Measurements from ENCODE around the gene ARHGAP32.

Gene ARHGAP32
- 2.4 to 5.0 (median 3.9) reads per million in 4 experiments for total RNA-seq

DNA sequence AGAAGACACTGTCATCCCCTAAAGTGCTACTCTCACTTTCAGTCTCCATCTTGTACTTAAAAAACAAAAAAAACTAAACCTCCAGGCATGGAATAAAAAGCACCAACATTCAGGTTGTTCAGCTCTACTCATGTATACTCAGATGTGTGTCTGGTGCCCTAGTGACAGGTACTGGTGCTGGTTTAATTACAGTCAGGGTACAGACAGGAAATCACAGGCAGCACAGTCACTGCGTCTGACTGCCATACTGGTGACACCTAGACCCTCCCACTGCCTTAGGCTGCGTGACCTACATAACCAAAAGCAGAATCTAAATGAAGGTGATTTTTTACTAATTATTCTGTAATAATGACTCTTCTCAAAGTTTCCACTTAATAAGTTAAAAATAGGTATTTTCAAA, at the start of gene ARHGAP32:
Gene ARHGAP32 (minus strand): TSS at position 176 of the 400 bp plus-strand sequence. CDS start 127 bp downstream, at position 49.
- DNase-seq = no peak

DNA sequence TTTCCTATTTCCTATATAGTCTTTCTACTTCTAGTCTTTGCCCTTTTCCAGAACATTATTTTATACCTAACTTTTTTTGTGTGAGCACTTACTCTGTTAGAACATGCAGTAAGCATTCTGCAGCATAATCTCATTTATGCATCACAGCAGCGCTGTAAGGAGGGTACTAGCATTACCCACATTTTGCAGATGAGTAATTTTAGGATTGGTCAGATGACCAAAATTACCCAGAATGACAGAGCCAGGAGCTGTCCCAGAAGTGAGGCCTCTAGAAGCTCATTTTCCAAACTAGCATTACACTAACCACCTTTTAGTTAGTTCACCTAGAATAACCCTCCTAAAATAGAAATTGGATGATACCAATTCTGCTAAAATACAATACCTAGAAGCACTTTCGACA, 47.1 kb upstream of the ARHGAP32 start:
- DNase-seq = no peak

DNA sequence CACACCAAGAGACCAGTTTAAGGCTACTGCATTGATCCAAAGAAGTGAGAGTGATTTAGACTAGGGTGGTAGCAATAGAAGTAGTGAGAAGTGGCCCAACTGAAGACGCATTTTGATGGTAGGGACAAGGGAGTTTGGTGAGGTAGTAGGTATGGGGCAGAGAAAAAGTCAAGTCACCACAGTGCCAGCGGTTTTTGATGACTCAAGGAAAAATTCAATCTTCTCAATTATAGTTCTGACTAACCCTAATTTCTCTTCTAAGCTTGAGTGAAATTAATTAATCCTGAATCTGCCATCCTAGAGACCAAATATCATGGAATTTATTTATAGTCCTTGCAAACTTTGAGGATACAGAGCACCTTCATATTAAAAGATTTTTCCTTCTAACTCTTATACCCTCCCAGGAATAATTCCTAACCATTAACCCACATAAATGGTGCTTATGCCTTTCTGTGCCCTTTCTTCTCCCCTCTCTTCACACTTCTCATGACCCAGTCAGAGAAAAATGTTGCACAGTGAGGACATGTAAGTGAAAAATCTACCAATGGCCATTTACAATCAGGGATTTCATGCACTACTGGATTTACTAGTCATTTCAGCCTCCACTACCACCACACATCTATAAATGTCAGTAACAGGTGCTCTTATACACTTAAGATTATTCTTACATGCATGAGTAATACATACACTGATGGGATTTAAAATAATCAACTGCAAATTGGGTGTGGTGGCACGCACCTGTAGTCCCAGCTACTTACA, 45.9 kb upstream of the ARHGAP32 start:
- no peak for DNase-seq

DNA sequence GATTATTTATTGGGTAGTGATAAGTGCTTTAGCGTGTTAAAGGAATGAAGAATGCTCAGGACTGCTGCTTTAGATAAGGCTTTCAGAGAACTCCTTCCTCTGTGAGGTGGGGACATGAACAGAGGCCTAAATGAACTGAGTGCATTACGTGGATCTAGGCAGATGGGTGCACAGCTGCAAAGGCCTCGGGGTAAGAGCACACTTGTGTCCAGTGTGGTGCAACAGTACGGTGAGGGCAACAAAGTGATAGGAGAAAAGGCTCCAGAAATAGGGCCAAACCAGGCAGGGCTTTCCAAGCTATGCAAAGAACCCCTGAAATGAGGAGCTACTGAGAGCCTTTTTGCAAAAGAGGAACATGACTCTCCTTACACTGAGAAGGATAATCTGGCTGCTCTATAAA, 45.3 kb upstream of the ARHGAP32 start:
- no peak for DNase-seq

DNA sequence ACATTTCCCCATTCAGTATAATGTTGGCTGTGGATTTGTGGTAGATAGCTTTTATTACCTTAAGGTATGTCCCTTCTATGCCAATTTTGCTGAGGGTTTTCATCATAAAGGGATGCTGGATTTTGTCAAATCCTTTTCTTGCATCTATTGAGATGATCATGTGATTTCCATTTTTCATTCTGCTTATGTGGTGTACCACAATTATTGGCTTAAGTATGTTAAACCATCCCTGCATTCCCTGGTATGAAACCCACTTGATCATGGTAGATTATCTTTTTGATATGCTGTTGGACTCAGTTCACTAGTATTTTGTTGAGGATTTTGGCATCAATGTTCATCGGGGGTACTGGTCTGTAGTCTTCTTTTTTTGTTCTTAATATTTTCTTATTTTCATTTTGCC, 44.7 kb upstream of the ARHGAP32 start:
- no peak for DNase-seq

DNA sequence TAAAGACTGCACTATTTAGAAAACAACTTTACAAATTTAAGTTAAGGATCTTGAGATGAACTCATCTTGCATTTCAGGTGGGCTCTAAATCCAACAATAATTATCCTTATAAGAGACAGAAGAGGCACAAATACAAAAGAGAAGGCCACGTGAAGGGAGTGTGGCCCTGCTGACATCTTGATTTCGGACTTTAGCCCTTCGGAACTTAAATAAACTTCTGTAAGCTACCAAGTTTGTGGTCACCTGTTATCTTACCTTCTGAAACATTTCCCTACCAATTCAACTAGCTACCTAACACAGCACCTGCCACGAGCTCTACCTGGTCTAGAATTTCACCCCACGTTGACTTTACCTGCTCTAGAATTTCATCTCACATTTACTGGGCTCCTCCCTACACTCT, 42.9 kb upstream of the ARHGAP32 start:
- DNase-seq = no peak

DNA sequence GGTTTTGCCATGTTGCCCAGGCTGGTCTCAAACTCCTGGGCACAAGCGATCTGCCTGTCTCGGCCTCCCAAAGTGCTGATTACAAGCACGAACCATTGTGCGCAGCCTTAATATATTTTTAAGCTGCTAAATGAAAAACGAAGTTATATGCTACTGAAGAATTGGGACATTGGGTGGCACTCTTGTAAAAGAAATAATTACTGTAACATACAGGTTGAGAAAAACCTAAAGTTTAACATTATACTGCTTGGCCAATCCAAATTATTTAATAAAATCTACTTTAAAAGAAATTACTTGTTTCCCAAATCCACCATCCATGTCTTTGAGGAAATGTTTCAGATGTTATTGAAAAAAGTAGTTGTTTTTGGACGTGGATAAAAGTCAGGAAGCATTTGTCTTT, 37.9 kb upstream of the ARHGAP32 start:
- DNase-seq = no peak

DNA sequence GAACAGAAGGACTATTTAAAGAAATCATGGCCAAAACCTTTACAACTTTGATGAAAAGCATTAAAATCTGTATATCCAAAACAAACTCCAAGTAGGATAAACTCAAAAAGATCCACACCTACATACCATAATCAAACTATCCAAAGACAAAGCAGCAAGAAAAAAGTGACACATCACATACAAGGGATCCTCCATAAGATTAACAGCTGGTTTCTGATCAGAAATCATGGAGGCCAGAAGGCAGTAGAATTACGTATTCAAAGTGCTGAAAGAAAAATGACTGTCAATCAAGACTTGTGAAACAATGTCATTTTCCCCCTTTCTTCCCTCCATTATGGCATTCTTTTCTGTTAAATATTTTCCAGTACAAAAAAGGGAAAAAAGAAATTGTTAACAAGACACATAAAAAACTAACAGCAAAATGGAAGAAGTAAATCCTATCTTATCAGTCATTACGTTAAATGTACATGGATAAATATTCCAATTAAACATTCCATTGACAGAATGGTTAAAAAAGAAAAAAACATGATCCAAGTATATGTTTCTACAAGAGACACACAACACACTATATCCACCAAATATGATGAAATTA, 34.2 kb upstream of the ARHGAP32 start:
- no peak for DNase-seq

DNA sequence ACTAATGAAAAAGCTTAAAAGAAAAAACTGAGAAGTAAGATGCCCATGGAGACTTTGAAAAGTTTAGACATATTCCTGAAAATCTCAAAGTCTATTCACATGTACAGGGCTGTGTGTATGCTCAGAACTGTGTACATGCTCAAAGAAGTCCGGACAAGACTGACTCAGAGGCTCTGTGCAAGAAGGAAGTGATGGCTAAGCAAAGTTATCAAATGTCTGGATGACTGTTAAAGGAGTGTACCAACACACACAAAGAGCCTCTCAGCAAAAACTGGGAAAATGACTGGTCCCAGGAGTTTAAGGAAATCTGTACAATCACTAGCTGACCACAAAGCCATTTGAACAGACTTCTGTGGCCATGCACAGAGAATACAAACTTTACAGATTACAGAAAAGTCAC, 33.1 kb upstream of the ARHGAP32 start:
- DNase-seq = no peak

DNA sequence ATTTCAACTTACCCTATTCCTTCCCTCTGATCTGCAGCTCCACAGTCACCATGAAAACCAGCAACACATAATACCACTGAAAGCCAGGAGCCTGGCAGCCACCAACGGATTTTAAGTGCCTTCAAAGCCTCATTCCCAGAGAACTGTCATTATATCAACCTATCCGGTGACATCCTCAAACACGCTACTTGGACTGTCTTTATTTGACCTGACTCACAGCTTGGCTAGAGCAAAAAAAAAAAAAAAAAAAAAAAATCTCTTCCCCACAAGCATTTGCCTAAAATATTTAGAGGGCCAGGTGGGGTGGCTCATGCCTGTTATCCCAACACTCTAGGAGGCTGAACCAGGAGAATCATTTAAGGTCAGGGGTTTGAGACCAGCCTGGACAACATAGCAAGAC, 32.4 kb upstream of the ARHGAP32 start:
- no peak for DNase-seq

DNA sequence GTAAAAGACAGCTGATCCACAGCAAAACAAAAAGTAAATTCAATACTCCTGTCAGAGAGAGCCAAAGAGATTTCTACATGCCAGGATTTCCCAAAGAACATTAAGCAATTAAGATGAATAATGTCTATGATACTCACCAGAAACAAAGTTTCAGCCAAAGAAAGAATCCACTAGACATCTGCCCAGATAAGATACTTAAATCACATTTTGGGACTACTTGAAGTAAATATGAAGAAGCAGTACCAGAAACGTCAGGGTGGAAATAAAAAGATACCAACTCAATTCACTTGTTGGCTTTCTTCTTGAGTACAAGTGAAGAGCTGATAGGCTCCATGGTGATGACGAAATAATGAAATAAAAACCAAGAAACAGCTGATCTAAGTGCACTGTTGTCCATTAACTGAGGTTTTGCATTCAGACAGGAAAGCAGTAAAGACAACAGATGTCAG, 31.6 kb upstream of the ARHGAP32 start:
- DNase-seq = no peak

DNA sequence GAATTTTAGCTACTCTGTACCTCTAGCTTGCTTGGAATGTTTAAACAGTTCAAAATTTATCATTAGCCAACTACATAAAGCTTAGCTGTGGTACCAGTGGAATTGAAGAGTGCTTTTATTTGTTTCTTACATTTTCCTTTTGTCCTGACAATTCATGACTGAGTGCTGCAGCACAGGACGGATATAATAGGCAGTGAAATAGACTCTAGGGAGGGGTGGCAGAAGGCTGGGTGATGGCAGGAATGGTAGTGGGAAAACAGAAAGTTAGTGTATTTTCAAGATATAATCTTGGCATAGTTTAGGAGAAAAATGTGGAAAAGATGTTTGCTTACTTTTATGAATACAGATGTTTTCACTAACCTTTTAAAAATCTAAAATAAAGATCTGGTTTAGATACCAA, 31.1 kb upstream of the ARHGAP32 start:
- DNase-seq = no peak

DNA sequence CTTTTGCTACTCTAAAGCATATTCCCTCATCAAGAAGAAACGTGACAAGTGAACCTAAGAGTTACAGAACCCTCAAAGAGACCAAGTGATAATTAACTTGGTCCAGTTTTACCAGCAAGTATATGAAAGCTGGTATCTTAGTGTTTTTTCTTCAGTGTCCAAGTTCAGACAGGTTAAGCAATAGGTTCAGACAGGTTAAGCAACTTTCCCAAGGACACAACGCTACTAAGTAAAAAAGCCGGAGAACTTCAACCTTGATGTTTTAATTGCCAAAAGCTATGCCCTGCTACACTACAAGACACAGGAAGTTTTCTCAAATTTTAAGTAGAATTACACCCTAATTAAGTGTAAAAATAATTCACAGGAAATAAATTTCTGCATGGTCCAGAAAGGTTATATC, 30.0 kb upstream of the ARHGAP32 start:
- DNase-seq = no peak

DNA sequence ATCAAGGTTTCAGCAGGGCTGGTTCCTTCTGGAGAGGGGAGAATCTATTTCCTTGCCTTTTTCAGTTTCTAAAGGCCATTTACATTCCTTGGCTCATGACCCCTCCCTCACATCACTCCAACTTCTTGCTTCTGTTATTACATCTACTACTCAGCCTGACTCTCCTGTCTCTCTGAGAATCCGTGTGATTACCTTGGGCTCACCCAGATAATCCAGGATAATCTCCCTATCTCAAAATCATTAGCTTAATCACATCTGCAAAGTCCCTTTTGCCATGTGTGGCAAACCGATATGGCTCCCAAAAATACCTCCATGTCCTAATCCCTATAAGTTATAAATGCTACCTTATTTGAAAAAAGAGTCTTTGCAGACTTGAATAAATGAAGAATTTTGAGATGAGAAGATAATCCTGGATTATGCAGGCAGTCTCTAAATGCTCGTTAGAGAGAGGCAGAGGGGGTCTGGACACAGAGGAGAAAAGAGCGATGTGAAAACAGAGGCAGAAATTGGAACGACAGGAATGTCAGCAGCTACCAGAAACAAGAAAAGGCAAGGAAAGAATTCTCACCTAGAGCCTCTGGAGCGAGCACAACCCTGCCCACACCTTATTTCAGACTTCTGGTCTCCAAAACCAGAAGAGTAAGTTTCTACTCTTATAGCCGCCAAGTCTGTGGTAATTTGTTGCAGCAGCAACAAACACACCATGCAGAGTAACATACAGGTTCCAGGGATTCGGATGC, 23.6 kb upstream of the ARHGAP32 start:
- DNase-seq = no peak

DNA sequence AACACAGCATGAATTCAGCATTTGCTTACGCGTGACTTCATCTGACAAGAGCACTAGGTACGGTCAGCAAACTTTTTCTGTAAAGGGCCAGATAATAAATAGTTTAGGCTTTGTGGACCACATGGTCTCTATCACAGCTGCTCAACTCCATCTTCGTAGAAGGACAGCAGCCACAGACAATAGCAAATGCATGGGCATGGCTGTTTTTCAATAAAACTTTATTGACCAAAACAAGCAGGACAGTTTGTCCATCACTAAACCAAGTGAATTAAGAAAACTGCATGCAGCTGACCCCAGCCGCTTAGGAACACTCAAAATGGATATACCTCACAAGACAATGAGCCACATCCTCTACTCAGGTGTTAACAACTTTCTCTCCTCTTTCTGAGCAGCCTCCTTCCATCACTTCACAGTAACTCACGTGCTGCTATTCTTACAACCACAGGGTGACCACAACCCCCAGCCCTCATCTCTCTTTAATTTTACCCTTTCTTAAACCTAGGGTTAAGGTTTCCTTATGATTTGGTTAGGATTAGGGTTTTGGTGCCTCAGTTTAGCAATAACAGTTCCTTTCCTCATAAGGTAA, 22.7 kb upstream of the ARHGAP32 start:
- DNase-seq = no peak

DNA sequence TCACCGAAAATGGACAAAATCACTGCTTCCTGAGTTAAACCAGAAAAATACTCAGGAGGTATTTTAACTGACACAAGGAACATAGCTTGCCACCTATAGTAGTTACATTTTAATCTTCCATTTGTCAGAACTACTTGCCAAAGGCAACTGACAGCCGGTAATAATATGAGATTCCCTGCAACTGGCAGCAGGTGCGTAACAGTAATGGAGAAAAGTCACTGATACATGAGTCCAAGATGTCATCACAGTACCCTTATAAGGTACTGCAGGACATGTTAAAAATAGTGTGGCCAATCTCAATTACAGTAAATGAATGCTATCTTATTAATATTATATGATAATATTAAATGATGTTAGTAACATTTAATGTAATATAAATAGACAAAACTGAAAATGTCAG, 21.1 kb upstream of the ARHGAP32 start:
- DNase-seq = no peak

DNA sequence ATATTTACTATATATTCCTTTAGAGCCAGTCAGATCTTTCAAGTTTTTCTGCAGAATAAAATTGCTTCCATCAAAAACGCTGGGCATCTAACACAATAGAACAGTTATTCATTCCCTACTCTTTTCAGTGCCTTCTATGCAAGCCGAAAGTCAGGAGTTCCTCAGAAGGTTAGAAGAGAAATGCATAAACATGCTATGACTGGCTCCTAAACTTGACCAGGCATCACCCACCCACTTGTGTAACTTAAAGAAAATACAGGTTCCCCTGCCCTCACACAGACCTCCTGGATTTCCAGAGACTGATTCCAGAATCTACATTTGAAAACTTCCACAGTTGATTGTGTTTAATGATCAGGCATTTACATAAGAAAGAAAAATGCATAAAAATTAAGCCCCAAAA, 19.3 kb upstream of the ARHGAP32 start:
- no peak for DNase-seq

DNA sequence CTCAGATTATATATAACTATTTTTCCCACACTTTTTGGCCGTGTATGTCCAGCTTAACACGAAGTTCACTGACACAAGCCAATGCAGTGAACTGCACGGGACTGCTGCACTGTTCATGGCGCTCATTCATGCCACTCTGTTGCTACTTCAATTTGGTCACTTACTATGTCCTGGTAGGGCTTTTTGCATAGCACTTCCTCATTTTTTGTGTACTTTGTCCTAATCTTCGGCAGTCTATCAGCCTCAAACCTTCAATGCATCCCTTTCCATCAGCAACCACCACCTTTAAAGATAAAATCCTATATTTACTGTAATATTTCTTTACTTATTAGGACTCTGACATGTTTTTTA, 18.7 kb upstream of the ARHGAP32 start:
- DNase-seq = no peak

DNA sequence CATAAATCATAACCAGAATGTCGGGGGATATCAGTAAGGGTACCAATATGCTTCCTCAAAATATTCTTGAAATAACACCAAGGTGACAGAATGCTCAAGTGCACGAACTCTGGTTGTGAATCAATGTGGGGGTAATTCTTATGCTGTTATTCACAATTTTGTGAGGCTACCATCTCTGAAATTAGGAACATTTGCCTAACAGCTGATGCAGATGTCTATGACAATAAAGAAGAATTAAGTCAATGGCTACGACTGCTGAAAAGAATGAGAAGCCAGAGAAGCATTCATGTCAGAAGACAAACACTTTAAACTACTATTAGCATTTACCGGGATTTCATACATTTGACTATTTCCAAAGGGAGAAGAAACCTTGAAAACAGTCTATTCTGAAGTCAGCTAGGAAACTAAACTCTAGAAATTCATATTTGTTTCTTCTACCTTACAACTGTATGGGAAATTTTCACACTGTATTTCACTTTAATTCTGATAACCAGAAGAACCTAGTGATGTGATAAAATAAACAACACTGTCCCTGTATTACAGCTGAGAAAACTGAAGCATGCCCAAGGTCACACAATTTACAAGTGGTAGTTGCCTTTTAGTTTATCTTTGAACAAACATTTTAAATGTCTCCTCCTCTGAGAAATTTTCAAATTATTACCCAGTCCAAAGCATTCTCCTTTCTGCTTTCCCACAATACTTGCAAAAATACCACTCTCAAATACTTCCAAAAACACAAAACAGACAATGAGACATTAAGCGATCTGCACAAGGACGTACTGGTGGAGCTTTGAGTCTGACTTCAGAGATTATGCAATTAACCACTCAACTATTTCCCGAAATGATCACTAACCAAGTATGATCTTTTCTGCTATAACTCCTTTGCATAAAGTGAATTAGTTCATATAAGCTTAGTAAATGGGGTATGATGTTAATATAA, 18.0 kb upstream of the ARHGAP32 start:
- DNase-seq = no peak

DNA sequence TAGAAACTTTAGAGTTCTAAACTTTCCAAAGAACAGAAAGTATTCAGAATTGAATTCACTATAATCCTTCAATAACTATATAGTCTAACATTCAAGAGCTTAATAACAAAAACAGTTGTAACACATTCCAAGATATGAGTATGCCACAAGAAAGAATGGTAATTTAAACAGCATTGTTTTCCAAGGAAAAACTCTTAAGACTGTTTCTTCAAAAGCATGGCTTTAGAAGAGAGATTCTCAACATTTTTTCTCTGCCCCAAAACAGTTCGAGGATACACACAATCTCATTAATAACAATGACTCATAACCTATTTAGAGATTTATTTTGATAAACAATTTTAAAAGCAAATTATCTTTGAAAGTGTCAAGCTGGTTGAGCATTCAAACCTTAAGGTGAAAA, 16.7 kb upstream of the ARHGAP32 start:
- no peak for DNase-seq

DNA sequence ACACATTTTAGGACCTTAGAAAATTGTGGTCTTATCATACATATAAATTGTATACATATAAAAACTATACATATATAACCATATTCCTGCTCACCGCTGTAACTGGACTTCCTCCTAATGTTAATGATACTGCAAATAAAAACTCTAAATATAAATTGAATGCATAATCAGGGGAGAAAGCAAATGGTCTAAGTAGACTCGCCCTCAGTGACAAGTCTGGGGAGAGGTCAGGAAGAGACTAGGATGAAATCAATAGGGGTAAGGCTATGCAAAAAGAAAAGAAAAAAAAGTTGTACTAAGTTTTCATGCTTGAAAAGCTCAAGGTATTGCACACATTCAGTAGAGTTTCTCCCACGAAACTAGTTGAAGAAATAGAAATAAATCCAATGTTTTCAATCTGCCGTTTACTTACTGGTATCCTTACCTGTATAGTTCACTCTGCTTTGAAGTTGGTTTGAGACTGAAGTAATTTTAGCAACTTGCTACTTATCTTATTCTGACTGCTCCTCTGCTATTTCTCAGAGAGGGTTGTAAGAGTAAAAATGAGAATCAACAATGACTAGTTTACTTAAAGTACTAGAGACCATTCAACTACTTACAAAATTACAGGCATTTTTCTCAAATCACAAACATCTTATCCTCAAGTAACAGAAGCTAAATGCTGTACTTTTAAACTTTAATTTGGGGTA, 12.2 kb upstream of the ARHGAP32 start:
- no peak for DNase-seq

DNA sequence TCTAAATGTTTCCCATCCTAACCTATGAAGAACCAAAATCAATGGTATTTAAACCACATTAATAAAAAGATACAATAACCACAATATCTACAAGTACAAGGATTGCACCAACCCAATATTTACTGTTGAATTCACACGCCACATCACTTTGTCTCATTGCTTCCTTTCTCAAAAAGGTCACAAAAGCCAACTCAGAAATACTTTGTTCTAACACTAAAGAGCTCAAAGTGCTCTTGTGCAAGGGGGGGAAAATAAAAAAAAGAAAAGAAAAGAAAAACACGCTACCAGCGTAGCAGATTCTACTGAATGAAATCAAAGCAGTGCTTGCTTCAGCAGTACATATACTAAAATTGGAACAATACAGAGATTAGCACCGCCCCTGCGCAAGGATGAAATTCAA, 10.5 kb upstream of the ARHGAP32 start:
- DNase-seq = no peak

Data from effector CD8-positive, alpha-beta T cell (primary cell).